NCI-H2081 (cell line): Measurements from ENCODE around the gene NDUFA8.

ENCODE experiments used
- DNase-seq, 2 experiments: peaks; one replicate each; lab custom pipeline; 2025; lab: John Stamatoyannopoulos, UW

Gene NDUFA8

GRCh38 chr9:122097679-122098315 is 61.8 kb downstream of the NDUFA8 start:
- DNase-seq, result no peak

DNA sequence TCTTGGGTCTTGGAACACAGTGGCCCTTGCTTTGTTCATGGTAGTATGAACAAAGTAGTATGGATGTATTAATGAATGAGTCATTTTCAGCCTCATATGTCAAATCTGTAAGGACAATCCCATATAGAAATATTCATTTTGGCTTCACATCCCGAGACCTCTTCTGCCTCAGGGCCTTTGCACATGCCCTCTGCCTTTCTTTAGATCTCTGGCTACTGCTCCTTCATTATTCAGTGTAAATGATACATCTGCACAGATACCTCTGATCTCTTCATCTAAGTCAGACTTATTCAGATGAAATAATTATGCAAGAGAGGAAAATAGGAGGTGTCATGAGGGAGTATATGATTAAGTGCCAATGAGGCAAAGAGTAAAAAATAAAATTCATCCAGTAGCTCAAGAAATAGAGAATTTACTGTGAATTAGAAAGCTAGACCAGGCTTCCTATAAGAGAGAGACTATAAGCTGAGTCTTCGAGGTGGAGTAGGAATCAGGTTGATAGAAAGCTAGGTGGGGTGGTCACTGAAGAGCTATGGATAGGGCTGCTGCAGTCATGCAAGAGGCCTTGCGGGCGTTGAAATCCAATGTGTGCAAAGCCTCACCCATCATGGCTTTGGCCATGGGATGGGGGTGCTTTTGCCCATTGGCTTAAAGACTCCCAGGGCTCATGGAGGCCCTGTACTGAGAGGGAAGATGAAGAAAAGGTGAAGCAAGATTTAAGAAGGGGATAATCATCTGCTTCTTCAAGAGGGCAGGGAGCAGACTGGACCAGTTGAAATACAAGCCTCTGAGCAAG is 62.8 kb downstream of the NDUFA8 start:
- DNase-seq, result no peak

- DNase-seq, result peak; percentile 33 to 44
Observed at GRCh38 chr9:122095010-122095767, 64.4 kb downstream of the NDUFA8 start.
